Gastroesophageal sphincter (tissue), 4 donors: ENCODE data around the gene SOX2. TPM values are rescaled to one million over a fixed set of nuclear protein-coding genes. Genes with fewer than 3 reads are reported as not detected.
A peak's percentile ranks its signal among the peaks of the same experiment; 100 is the strongest.

Source experiments
- ATAC-seq: fragments of 150-250 bp; one replicate; pipeline ENCODE4 v1.9.1; 2016; ENCODE audit warnings: mild to moderate bottlenecking, moderate library complexity
- H3K27ac ChIP-seq, 4 donors: fragments of 200-600 bp; sonication (generic) in 3 of 4; 1 replicate in 3 of 4; 2 replicates in 1 of 4; pipeline ENCODE4 v1.5.1; 2016 to 2019
- H3K27me3 ChIP-seq: fragments of 200-600 bp; sonication (generic); one replicate; pipeline ENCODE4 v1.5.1; 2019
- H3K36me3 ChIP-seq, 2 donors: fragments of 200-600 bp; sonication (generic); one replicate each; pipeline ENCODE4 v1.5.1; 2019; ENCODE audit warnings: control low read depth in 1 of 2
- H3K4me1 ChIP-seq, 3 donors: fragments of 200-600 bp; sonication (generic); 1 replicate in 2 of 3; 2 replicates in 1 of 3; pipeline ENCODE4 v1.5.1; 2016 to 2019; ENCODE audit warnings: control low read depth in 2 of 3
- H3K4me3 ChIP-seq, 2 donors: fragments of 200-600 bp; sonication (generic); one replicate each; pipeline ENCODE4 v1.5.1; 2019; ENCODE audit warnings: mild to moderate bottlenecking in 1 of 2, moderate library complexity in 1 of 2
- H3K9me3 ChIP-seq, 3 donors: fragments of 200-600 bp; sonication (generic); one replicate each; pipeline ENCODE4 v1.5.1; 2017 to 2019; ENCODE audit warnings: control low read depth in 2 of 3
- CTCF ChIP-seq, 4 experiments: fragments of 200-600 bp in 2 of 4; fragments of 450-650 bp in 2 of 4; sonication (generic) in 1 of 4; IDR thresholded peaks; one replicate each; pipeline ENCODE4 v1.5.1; 2017 to 2019; ENCODE audit warnings: antibody characterized with exemption in 4 of 4, mild to moderate bottlenecking in 2 of 4, moderate library complexity in 2 of 4
- EP300 ChIP-seq: sonication (generic); formaldehyde crosslinking; IDR thresholded peaks from one replicate; pipeline ENCODE4 v1.6.1; 2017; ENCODE audit warnings: antibody characterized with exemption, mild to moderate bottlenecking
- POLR2A ChIP-seq, 2 donors: fragments of 450-650 bp; IDR thresholded peaks; one replicate each; pipeline ENCODE4 v1.6.1; 2017; ENCODE audit warnings: antibody characterized with exemption in 2 of 2, mild to moderate bottlenecking in 2 of 2, moderate library complexity in 1 of 2
- POLR2AphosphoS5 ChIP-seq: sonication (generic); formaldehyde crosslinking; IDR thresholded peaks from one replicate; pipeline ENCODE4 v1.6.1; 2017; ENCODE audit warnings: antibody characterized with exemption
- WGBS, 2 donors: methylation state at CpG; one replicate each; pipeline ENCODE4 v1.1.5; 2018; ENCODE audit warnings: low coverage in 1 of 2; 5-methylcytosine and 5-hydroxymethylcytosine counted together
- total RNA-seq, 4 donors: library from RNA; depleted of rRNA; stranded (reverse); fragments of >200 nt; gene quantifications; one replicate each; pipeline ENCODE4 v1.1.0, GENCODE V29; 2016

The SOX2 gene
- total RNA-seq, 4 donors from 2014 or later: 3.1 to 9.9 (median 5.7) TPM

GRCh38 chr3:181695661-181696491 lies 15.8 kb upstream of the SOX2 start:
- WGBS, 2 donors: 3 to 9% methylated on average over 9 to 17 of the region's 65 CpGs
- H3K27ac ChIP-seq: peak overlapping the region in 3 of 4 donors; percentile 20 to 63 (median 36)
- TF ChIP-seq EP300 (no peak), CTCF (IDR thresholded peaks at IDR 0.05) (no peak), POLR2AphosphoS5 (no peak), POLR2A (IDR thresholded peaks at IDR 0.05) (no peak)
- peak overlapping the region; percentile 9 to 46 for H3K4me3 ChIP-seq
- H3K4me1 ChIP-seq: peaks cover 0 to 26% (median 13%) of the 10 kb centered on the region in 3 donors
- peaks cover 67% of the 10 kb centered on the region for H3K27me3 ChIP-seq
- peak; percentile 46 for ATAC-seq
- H3K36me3 ChIP-seq: no peaks in the 10 kb centered on the region
- H3K9me3 ChIP-seq: no peaks in the 10 kb centered on the region

GRCh38 chr3:181696626-181697230 lies 15.0 kb upstream of the SOX2 start:
- Histone ChIP-seq H3K4me1 (peaks cover 0 to 27% (median 13%) of the 10 kb centered on the region in 3 donors), H3K27me3 (peaks cover 75% of the 10 kb centered on the region), H3K9me3 (no peaks in the 10 kb centered on the region), H3K36me3 (no peaks in the 10 kb centered on the region), H3K4me3 (no peak overlapping the region), H3K27ac (no peak overlapping the region)
- 21 to 39% methylated on average over 5 to 11 of the region's 11 CpGs for WGBS, 2 donors
- no peak for ATAC-seq
- TF ChIP-seq POLR2A (IDR thresholded peaks at IDR 0.05) (no peak), EP300 (no peak), CTCF (IDR thresholded peaks at IDR 0.05) (no peak), POLR2AphosphoS5 (no peak)

DNA sequence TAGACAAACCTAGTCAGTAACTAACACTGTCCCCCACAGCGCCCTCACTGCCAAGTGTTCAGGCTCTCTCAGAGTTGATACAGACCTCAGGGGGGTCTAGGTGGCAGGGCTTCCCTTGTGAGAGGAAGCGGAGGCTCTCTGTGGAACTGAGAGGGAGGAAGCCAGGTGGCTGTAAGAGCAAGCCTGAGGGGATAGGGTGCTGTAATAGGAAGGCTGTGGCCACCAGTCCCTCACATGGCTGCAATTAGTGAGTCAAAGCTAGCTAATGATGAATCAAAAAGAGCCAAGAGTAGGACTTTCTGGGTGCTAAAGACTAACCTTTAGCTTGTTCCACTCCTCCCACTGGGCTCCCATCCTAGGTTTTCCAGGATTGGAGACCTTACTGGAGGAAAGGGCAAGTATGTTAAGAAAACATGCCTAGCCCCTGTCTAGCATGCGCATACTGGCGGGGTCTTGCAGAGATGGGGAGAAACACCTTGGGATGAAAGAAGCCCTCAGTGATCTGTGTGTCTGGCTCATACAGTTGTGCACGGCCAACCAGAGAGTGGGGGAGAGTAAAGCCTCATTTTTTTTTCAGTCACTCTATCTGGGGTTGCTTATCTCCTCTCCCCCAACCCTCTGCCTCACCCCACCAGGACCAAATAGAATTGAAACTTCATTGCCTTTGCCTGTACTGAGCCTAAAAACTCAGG lies 13.3 kb upstream of the SOX2 start:
- H3K36me3 ChIP-seq: no peaks in the 10 kb centered on the region
- peaks cover 92% of the 10 kb centered on the region for H3K27me3 ChIP-seq
- WGBS, 2 donors: 54% methylated on average over 4 of the region's 5 CpGs; no CpG with 5 or more reads in 1 of the 2 donors
- peaks cover 0 to 27% (median 13%) of the 10 kb centered on the region in 3 donors for H3K4me1 ChIP-seq
- TF ChIP-seq CTCF (IDR thresholded peaks at IDR 0.05) (no peak), POLR2A (IDR thresholded peaks at IDR 0.05) (no peak), EP300 (no peak), POLR2AphosphoS5 (no peak)
- no peak overlapping the region for H3K27ac ChIP-seq
- no peak overlapping the region for H3K4me3 ChIP-seq
- no peaks in the 10 kb centered on the region for H3K9me3 ChIP-seq
- ATAC-seq: no peak

DNA sequence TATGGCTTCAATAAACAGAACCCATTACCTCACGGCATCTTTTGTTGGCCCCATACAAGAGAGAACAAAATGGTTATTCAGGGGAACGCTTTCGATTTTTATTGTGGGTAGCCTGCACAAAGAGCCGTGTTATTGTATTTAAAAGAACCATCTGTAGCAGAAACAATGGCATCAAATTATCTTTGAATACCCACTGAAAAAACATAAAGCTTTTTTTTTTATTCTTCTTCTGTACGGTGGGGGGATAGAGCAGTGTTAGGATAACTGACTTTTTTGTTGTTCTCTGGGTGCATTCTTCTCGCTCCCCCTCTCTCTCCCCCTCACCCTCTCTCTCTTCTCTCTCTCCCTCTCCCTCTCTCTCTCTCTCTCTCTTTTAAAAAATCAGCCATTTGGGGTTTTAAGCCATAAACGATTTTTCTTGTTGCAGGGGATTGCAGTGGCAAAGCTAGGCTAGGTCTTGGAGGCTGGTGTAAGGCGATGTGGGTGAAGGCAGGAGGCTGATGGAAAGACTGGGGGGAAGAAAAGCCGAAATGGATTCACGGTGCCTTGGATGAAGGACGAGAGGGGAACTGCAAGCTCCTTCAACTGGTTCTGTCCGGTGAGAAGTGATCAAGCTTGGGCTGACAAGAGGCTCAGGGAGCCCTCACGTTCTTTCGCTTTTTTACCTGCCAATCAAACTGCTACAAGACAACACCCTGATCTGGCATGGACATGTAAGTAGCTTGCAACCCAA lies 12.4 kb upstream of the SOX2 start:
- H3K9me3 ChIP-seq: no peaks in the 10 kb centered on the region
- H3K4me3 ChIP-seq: no peak overlapping the region
- H3K36me3 ChIP-seq: no peaks in the 10 kb centered on the region
- WGBS, 2 donors: 22 to 31% methylated on average over 12 to 14 of the region's 14 CpGs
- ATAC-seq: no peak
- H3K27ac ChIP-seq: no peak overlapping the region
- TF ChIP-seq POLR2AphosphoS5 (no peak), POLR2A (IDR thresholded peaks at IDR 0.05) (no peak), EP300 (no peak), CTCF (IDR thresholded peaks at IDR 0.05) (no peak)
- peaks cover 0 to 35% (median 13%) of the 10 kb centered on the region in 3 donors for H3K4me1 ChIP-seq
- peaks cover 100% of the 10 kb centered on the region for H3K27me3 ChIP-seq
